Measurements from ENCODE around the gene SLC9A9.

Gene SLC9A9

GRCh38 chr3:143795874-143796273, 52.4 kb downstream of the SLC9A9 start:
- H3K27me3 ChIP-seq (ENCODE audit: low read depth, low read length), result no peaks in the 10 kb centered on the region
- H3K9ac ChIP-seq (ENCODE audit: low read length), result no peak overlapping the region
- H3K79me2 ChIP-seq (ENCODE audit: low read length), result no peaks in the 10 kb centered on the region
- H2AFZ ChIP-seq (ENCODE audit: low read depth, low read length), result no peak overlapping the region
- no peaks in the 10 kb centered on the region for H3K9me3 ChIP-seq (ENCODE audit: insufficient read depth, low read length)
- no peak overlapping the region for H3K4me2 ChIP-seq (ENCODE audit: low read length)
- H3K36me3 ChIP-seq (replicated peaks; ENCODE audit: low read depth, low read length), result peaks cover 8% of the 10 kb centered on the region
- TF ChIP-seq, protein P1, sequence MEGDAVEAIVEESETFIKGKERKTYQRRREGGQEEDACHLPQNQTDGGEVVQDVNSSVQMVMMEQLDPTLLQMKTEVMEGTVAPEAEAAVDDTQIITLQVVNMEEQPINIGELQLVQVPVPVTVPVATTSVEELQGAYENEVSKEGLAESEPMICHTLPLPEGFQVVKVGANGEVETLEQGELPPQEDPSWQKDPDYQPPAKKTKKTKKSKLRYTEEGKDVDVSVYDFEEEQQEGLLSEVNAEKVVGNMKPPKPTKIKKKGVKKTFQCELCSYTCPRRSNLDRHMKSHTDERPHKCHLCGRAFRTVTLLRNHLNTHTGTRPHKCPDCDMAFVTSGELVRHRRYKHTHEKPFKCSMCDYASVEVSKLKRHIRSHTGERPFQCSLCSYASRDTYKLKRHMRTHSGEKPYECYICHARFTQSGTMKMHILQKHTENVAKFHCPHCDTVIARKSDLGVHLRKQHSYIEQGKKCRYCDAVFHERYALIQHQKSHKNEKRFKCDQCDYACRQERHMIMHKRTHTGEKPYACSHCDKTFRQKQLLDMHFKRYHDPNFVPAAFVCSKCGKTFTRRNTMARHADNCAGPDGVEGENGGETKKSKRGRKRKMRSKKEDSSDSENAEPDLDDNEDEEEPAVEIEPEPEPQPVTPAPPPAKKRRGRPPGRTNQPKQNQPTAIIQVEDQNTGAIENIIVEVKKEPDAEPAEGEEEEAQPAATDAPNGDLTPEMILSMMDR (IDR thresholded peaks at IDR 0.05; ENCODE audit: low read depth, low read length), result peak; percentile 13; the same call in 1 of the 2 replicates
- no peak for TF ChIP-seq EZH2phosphoT487 (IDR thresholded peaks at IDR 0.05; ENCODE audit: low read depth)
- no peaks in the 10 kb centered on the region for H4K20me1 ChIP-seq (ENCODE audit: insufficient read depth, low read length)
- no peak overlapping the region for H3K4me3 ChIP-seq (ENCODE audit: low read length)
- H3K4me1 ChIP-seq (ENCODE audit: low read length), result peaks cover 10% of the 10 kb centered on the region
- H3K27ac ChIP-seq (ENCODE audit: low read length), result no peak overlapping the region

DNA sequence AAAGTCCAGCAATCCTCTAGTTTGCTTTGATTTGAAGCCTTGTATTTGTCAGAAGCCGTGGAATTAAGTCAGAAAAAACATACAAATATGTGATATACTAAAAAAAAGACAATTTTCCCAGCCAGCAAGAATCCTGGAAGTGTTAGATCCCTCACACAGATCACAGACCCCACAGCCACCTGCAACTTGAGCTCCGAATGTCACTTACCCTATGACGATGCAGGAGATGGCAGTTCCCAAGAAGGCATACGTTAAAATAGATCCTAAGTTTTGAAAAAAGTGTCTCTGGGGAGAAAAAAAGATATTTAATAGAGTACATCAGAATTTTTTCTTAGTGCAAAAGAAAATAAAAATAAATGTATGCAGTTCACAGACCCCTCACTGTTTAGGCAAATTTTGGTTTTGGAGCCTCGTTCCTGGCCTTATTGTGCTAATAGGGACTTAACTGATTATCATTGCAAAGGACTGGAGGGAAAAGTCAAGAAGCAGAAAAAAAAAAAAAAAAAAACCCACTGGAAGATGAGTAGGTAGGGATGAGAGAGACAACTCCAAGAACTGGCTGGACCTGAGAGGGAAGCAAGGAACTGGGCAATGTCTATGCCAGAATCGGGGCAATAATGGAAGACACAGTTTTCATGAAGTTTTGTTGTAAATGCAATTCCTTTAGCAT, 53.3 kb downstream of the SLC9A9 start:
- no peak overlapping the region for H3K27ac ChIP-seq (ENCODE audit: low read length)

DNA sequence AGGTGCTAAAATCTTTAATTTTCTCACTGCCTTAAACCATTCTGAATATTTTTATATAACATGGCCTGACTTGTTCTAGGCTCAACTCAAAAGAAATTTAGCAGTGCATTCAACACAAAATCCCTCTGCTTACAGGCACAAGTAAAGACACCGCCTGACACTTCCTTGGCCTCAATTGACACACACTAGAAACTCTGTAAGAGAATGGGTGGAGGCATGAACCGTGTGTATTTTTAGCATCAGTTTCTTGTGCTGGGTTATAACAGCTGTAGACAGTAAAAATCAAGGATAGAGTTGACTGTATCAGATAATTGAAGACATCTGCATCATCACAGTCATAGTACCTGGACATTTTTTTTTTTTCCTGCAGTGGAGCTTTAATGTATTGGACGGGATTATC, 54.3 kb downstream of the SLC9A9 start:
- H3K79me2 ChIP-seq (ENCODE audit: low read length), result no peaks in the 10 kb centered on the region
- TF ChIP-seq EZH2phosphoT487 (IDR thresholded peaks at IDR 0.05; ENCODE audit: low read depth), result no peak
- TF ChIP-seq, protein P1 (IDR thresholded peaks at IDR 0.05; ENCODE audit: low read depth, low read length), result no peak
- no peak overlapping the region for H2AFZ ChIP-seq (ENCODE audit: low read depth, low read length)
- no peak overlapping the region for H3K27ac ChIP-seq (ENCODE audit: low read length)
- no peak overlapping the region for H3K9ac ChIP-seq (ENCODE audit: low read length)
- no peaks in the 10 kb centered on the region for H4K20me1 ChIP-seq (ENCODE audit: insufficient read depth, low read length)
- H3K27me3 ChIP-seq (ENCODE audit: low read depth, low read length), result no peaks in the 10 kb centered on the region
- H3K4me3 ChIP-seq (ENCODE audit: low read length), result no peak overlapping the region
- H3K4me2 ChIP-seq (ENCODE audit: low read length), result peak overlapping the region; percentile 18; the same call in 1 of the 2 replicates
- peaks cover 11% of the 10 kb centered on the region for H3K36me3 ChIP-seq (replicated peaks; ENCODE audit: low read depth, low read length)
- no peaks in the 10 kb centered on the region for H3K9me3 ChIP-seq (ENCODE audit: insufficient read depth, low read length)
- peaks cover 10% of the 10 kb centered on the region for H3K4me1 ChIP-seq (ENCODE audit: low read length)

More for the DNA sequence above, 53.3 kb downstream of the SLC9A9 start:
- Histone ChIP-seq H3K4me2 (ENCODE audit: low read length) (no peak overlapping the region), H3K79me2 (ENCODE audit: low read length) (no peaks in the 10 kb centered on the region), H2AFZ (ENCODE audit: low read depth, low read length) (no peak overlapping the region), H3K9ac (ENCODE audit: low read length) (no peak overlapping the region), H3K27me3 (ENCODE audit: low read depth, low read length) (no peaks in the 10 kb centered on the region), H3K36me3 (replicated peaks; ENCODE audit: low read depth, low read length) (peaks cover 11% of the 10 kb centered on the region), H3K4me1 (ENCODE audit: low read length) (peaks cover 10% of the 10 kb centered on the region), H3K4me3 (ENCODE audit: low read length) (no peak overlapping the region), H4K20me1 (ENCODE audit: insufficient read depth, low read length) (no peaks in the 10 kb centered on the region), H3K9me3 (ENCODE audit: insufficient read depth, low read length) (no peaks in the 10 kb centered on the region)
- TF ChIP-seq, protein P1 (IDR thresholded peaks at IDR 0.05; ENCODE audit: low read depth, low read length), result no peak
- TF ChIP-seq EZH2phosphoT487 (IDR thresholded peaks at IDR 0.05; ENCODE audit: low read depth), result no peak

DNA sequence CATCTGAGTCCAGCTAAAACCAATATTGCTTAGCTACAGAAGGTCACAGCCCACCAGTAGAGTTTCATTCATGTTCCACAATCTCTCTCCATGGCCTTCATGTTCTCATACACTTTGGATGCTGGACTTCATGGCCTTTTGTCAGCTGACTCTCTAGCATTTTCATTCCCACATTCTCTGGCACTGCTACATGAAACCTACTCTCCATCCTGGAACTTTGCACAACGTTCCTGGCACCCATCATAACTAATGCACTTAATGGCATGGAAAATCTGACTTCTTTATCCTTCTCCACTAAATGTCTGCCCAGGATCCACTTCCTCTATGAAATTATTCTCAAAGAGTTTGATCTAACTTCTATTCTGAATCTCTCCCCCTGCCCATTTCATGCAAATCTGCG, 56.9 kb downstream of the SLC9A9 start:
- no peaks in the 10 kb centered on the region for H3K9me3 ChIP-seq (ENCODE audit: insufficient read depth, low read length)
- no peak overlapping the region for H3K4me2 ChIP-seq (ENCODE audit: low read length)

More for the DNA sequence above, 56.9 kb downstream of the SLC9A9 start:
- TF ChIP-seq, protein P1 (IDR thresholded peaks at IDR 0.05; ENCODE audit: low read depth, low read length), result no peak
- no peak for TF ChIP-seq EZH2phosphoT487 (IDR thresholded peaks at IDR 0.05; ENCODE audit: low read depth)
- no peaks in the 10 kb centered on the region for H4K20me1 ChIP-seq (ENCODE audit: insufficient read depth, low read length)
- peaks cover 11% of the 10 kb centered on the region for H3K36me3 ChIP-seq (replicated peaks; ENCODE audit: low read depth, low read length)
- H3K27me3 ChIP-seq (ENCODE audit: low read depth, low read length), result no peaks in the 10 kb centered on the region
- H3K4me3 ChIP-seq (ENCODE audit: low read length), result no peak overlapping the region
- peaks cover 14% of the 10 kb centered on the region for H3K4me1 ChIP-seq (ENCODE audit: low read length)
- no peak overlapping the region for H3K27ac ChIP-seq (ENCODE audit: low read length)
- H2AFZ ChIP-seq (ENCODE audit: low read depth, low read length), result no peak overlapping the region
- no peaks in the 10 kb centered on the region for H3K79me2 ChIP-seq (ENCODE audit: low read length)
- no peak overlapping the region for H3K9ac ChIP-seq (ENCODE audit: low read length)
